Calu3 (cell line): ENCODE data around the gene KIAA0825. TPM values are rescaled to one million over a fixed set of nuclear protein-coding genes. Genes with fewer than 3 reads are reported as not detected.

Source experiments
- BruUV-seq: library from RNA; stranded (reverse); fragments of 400-500 nt; replicated peaks from 2 replicates; lab custom pipeline; 2021; lab: Mats Ljungman, UMichigan
- CTCF ChIA-PET: fragments of 300-600 bp; sonication (Branson Sonifier 250); formaldehyde crosslinking; loops from one replicate; lab custom pipeline; 2022; ENCODE audit warnings: antibody characterized with exemption; lab: Charles Lee
- DNase-seq: peaks from one replicate; pipeline ENCODE4 v3.0.0; 2022
- H3K27ac Mint-ChIP-seq: one replicate; pipeline ENCODE4 v1.8.0; 2022; ENCODE audit warnings: mixed read lengths; ENCODE audit not compliant: unreplicated experiment
- H3K27me3 Mint-ChIP-seq: one replicate; pipeline ENCODE4 v1.8.0; 2022; ENCODE audit warnings: mixed read lengths; ENCODE audit not compliant: unreplicated experiment
- H3K36me3 Mint-ChIP-seq: one replicate; pipeline ENCODE4 v1.8.0; 2022; ENCODE audit warnings: mild to moderate bottlenecking, moderate library complexity, mixed read lengths; ENCODE audit not compliant: insufficient read depth, unreplicated experiment
- H3K4me1 Mint-ChIP-seq: one replicate; pipeline ENCODE4 v1.8.0; 2022; ENCODE audit warnings: mild to moderate bottlenecking, low read depth, mixed read lengths; ENCODE audit not compliant: unreplicated experiment
- H3K4me3 Mint-ChIP-seq: one replicate; pipeline ENCODE4 v1.8.0; 2022; ENCODE audit warnings: mild to moderate bottlenecking, low read depth, moderate library complexity, mixed read lengths; ENCODE audit not compliant: unreplicated experiment
- H3K9me3 Mint-ChIP-seq: one replicate; pipeline ENCODE4 v1.8.0; 2022; ENCODE audit warnings: low read depth, mixed read lengths; ENCODE audit not compliant: unreplicated experiment
- CTCF ChIP-seq: fragments of 200-600 bp; IDR thresholded peaks from one replicate; pipeline ENCODE4 v1.8.0; 2022; ENCODE audit warnings: antibody characterized with exemption; ENCODE audit not compliant: unreplicated experiment
- intact Hi-C: fragments of 100-400 bp; cut with micrococcal nuclease; formaldehyde crosslinking; loops from one replicate; pipeline ENCODE4 v1.10.0; 2022; ENCODE audit not compliant: unreplicated experiment
- total RNA-seq: library from RNA; stranded (reverse); gene quantifications from 2 replicates; pipeline ENCODE4 v1.2.3, GENCODE V29; 2022

The KIAA0825 gene
- total RNA-seq, 1 experiment from 2014 or later, result 1.9 TPM

GRCh38 chr5:94402096-94402495 is 216.3 kb downstream of the KIAA0825 start:
- no peak for DNase-seq
- CTCF ChIA-PET, result no interaction called here
- no peak for TF ChIP-seq CTCF
- intact Hi-C loops, result no loop called here
- Mint-ChIP-seq H3K4me1 (no peaks in the 10 kb centered on the region), H3K9me3 (no peaks in the 10 kb centered on the region), H3K36me3 (no peaks in the 10 kb centered on the region), H3K27ac (no peak overlapping the region), H3K27me3 (peaks cover 5% of the 10 kb centered on the region), H3K4me3 (no peak overlapping the region)
- BruUV-seq, result no TSS peak

- peak; percentile 3 for DNase-seq
- no TSS peak for BruUV-seq
- CTCF ChIA-PET, result interaction anchor here (0.5 kb wide), 1 partner anchor 532 kb away, joined by 3 read pairs; no protein-coding TSS in a partner anchor
- Mint-ChIP-seq H3K27me3 (peaks cover 14% of the 10 kb centered on the region), H3K9me3 (no peaks in the 10 kb centered on the region), H3K4me3 (no peak overlapping the region), H3K36me3 (no peaks in the 10 kb centered on the region), H3K27ac (no peak overlapping the region), H3K4me1 (no peaks in the 10 kb centered on the region)
- TF ChIP-seq CTCF, result no peak
- intact Hi-C loops, result no loop called here
Measured at GRCh38 chr5:94397508-94397907, 220.9 kb downstream of the KIAA0825 start.

GRCh38 chr5:94396687-94397086 is 221.7 kb downstream of the KIAA0825 start:
- TF ChIP-seq CTCF, result no peak
- no peak for DNase-seq
- intact Hi-C loops, result no loop called here
- Mint-ChIP-seq H3K36me3 (no peaks in the 10 kb centered on the region), H3K27me3 (peaks cover 14% of the 10 kb centered on the region), H3K27ac (no peak overlapping the region), H3K9me3 (no peaks in the 10 kb centered on the region), H3K4me1 (no peaks in the 10 kb centered on the region), H3K4me3 (no peak overlapping the region)
- BruUV-seq, result no TSS peak
- CTCF ChIA-PET, result no interaction called here

GRCh38 chr5:94395468-94395867 is 222.9 kb downstream of the KIAA0825 start:
- no peak overlapping the region for H3K27ac Mint-ChIP-seq
- no peak overlapping the region for H3K4me3 Mint-ChIP-seq
- no TSS peak for BruUV-seq
- H3K9me3 Mint-ChIP-seq, result no peaks in the 10 kb centered on the region
- DNase-seq, result no peak
- H3K4me1 Mint-ChIP-seq, result no peaks in the 10 kb centered on the region
- intact Hi-C loops, result no loop called here
- CTCF ChIA-PET, result no interaction called here
- H3K36me3 Mint-ChIP-seq, result no peaks in the 10 kb centered on the region
- TF ChIP-seq CTCF, result no peak
- peaks cover 14% of the 10 kb centered on the region for H3K27me3 Mint-ChIP-seq
